AG04449 (cell line): Measurements from ENCODE around the gene PRSS36.

Experiments used
- CTCF ChIA-PET: fragments of 350-600 bp; formaldehyde crosslinking; extraction: SDS; loops from one replicate; lab custom pipeline; 2021; ENCODE audit warnings: antibody characterized with exemption; lab: Yijun Ruan, JAX
- POLR2A ChIA-PET: fragments of 400-600, 350-600 bp; formaldehyde crosslinking; extraction: SDS; loops from one replicate; lab custom pipeline; 2020; ENCODE audit warnings: antibody characterized with exemption, inconsistent platforms; lab: Yijun Ruan, JAX
- DNase-seq: peaks from one replicate; pipeline ENCODE4 v3.0.0-alpha.2; 2010; ENCODE audit warnings: low read depth, low spot score
- H3K4me3 ChIP-seq: 2 replicates; pipeline ENCODE4 v1.5.1; 2011; ENCODE audit warnings: low read depth, mild to moderate bottlenecking, control low read depth, low read length
- TF ChIP-seq, protein P1 (sequence below): IDR thresholded peaks from one replicate; pipeline ENCODE4 v1.5.1; 2011; ENCODE audit warnings: mild to moderate bottlenecking, moderate library complexity, low read length, control low read depth, inconsistent platforms; ENCODE audit not compliant: insufficient read depth; ENCODE audit errors: missing control alignments

PRSS36 gene

DNA sequence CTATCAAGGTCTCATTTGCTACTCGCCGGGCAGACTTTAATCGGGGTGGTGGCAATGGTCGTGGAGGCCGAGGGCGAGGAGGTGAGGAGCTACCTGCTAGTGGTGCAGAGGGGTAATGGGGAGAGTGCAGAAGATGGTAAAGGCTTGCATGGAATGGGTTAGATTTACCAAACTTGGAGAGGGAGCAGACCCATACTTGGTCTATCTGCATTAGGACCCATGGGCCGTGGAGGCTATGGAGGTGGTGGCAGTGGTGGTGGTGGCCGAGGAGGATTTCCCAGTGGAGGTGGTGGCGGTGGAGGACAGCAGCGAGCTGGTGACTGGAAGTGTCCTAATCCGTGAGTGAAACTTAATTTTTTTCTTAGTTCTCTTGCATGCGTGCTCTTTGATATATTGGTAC, 40.2 kb upstream of the PRSS36 start:
- H3K4me3 ChIP-seq, result no peak overlapping the region
- TF ChIP-seq, protein P1, sequence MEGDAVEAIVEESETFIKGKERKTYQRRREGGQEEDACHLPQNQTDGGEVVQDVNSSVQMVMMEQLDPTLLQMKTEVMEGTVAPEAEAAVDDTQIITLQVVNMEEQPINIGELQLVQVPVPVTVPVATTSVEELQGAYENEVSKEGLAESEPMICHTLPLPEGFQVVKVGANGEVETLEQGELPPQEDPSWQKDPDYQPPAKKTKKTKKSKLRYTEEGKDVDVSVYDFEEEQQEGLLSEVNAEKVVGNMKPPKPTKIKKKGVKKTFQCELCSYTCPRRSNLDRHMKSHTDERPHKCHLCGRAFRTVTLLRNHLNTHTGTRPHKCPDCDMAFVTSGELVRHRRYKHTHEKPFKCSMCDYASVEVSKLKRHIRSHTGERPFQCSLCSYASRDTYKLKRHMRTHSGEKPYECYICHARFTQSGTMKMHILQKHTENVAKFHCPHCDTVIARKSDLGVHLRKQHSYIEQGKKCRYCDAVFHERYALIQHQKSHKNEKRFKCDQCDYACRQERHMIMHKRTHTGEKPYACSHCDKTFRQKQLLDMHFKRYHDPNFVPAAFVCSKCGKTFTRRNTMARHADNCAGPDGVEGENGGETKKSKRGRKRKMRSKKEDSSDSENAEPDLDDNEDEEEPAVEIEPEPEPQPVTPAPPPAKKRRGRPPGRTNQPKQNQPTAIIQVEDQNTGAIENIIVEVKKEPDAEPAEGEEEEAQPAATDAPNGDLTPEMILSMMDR, result no peak
- no peak for DNase-seq
- ChIA-PET POLR2A (interaction anchor here (1.2 to 2.3 kb wide), 2 partner anchors 9 to 10 kb away, joined by 4 to 10 read pairs; partner anchors contain the start of gene FUS), CTCF (interaction anchor here (1.2 to 2.0 kb wide), 3 partner anchors 8 to 236 kb away, joined by 4 to 6 read pairs (median 4); no protein-coding TSS in a partner anchor)

DNA sequence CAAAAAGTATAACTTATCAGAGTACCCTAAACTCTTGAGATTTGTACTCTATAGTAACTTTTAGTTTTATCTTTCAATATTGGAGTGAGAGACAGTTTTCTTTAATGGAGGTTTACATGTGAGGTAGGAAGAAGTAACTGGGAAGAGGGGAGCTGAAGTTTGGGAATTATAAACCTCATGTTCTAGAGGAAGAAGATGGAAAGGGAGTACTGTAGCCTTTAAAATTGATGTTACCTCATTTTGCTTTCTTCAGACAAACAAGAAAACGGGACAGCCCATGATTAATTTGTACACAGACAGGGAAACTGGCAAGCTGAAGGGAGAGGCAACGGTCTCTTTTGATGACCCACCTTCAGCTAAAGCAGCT, 39.5 kb upstream of the PRSS36 start:
- CTCF ChIA-PET, result interaction anchor here (0.8 to 2.0 kb wide), 3 partner anchors 9 to 272 kb away, joined by 3 to 6 read pairs (median 4); no protein-coding TSS in a partner anchor
- H3K4me3 ChIP-seq, result no peak overlapping the region

DNA sequence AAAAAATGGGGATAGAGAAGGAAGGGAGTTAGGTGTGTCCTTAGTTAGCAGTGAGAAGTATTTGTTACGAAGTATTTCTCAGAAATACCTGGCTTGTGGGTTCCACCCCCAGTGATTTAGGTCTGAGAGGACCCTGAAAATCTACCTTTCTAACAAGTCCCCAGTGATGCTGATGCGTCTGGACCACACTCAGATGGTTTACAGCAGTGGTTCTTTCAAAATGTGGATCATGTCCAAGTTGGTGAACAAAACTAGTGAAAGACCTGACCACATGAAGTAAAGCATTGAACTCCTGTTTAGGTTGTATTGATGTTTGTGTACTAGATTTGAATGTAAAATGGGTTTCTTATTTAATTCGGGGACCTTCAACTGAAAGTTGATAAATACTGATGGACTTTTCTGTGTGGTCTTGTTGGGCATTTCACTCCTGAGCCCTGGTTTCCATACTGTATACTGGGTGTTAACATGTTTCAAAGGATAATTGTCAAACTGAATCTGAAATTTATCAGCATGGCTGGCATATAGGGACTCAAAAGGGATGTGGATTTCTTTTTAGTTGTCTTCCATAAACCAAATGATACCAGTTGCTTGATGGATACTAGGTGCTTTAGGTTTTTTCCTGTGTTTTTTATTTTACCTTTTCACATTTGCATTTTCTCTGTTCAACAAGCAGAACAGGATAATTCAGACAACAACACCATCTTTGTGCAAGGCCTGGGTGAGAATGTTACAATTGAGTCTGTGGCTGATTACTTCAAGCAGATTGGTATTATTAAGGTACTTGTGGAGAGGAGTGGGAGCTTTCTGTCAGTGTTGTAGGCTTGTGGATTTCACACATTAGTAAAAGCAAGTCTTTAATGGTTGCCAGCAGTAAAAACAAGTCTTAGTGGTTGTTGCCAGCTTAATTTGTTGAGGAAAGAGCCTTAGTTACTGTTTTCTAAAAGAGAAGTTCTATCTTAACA, 38.9 kb upstream of the PRSS36 start:
- ChIA-PET CTCF (interaction anchor here (0.8 to 2.0 kb wide), 4 partner anchors 9 to 272 kb away, joined by 3 to 6 read pairs (median 4); no protein-coding TSS in a partner anchor), POLR2A (interaction anchor here (1.2 to 2.3 kb wide), 3 partner anchors 9 to 10 kb away, joined by 4 to 10 read pairs (median 7); partner anchors contain the start of gene FUS)
- TF ChIP-seq, protein P1, result no peak
- no peak overlapping the region for H3K4me3 ChIP-seq
- no peak for DNase-seq

More for the DNA sequence above, 39.5 kb upstream of the PRSS36 start:
- TF ChIP-seq, protein P1, result no peak
- no peak for DNase-seq
- POLR2A ChIA-PET, result interaction anchor here (1.2 to 2.3 kb wide), 2 partner anchors 9 kb away, joined by 4 to 10 read pairs; partner anchors contain the start of gene FUS

DNA sequence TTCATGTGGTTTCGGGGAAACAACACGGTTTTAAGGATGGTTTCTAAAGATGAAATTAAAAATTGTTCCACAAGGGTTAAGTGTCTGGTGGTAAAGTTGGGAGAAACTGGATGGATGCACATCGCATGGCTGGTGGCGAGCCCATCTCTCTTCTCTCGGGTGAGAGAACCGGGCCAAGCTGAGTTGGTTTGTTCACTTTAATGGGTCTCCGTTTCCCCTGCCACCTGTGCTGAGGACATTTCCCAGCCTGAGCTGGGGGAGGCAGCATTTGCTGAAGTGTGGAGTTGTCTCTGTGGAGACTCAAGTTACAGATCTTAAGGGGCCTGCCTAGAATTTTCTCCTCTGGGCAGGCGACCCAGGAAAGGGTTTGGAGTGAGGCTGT, 37.9 kb upstream of the PRSS36 start:
- TF ChIP-seq, protein P1, result no peak
- H3K4me3 ChIP-seq, result no peak overlapping the region
- POLR2A ChIA-PET, result interaction anchor here (1.3 kb wide), 1 partner anchor 10 kb away, joined by 7 read pairs; no protein-coding TSS in a partner anchor
- CTCF ChIA-PET, result interaction anchor here (1.2 kb wide), 1 partner anchor 273 kb away, joined by 4 read pairs; no protein-coding TSS in a partner anchor
- no peak for DNase-seq

DNA sequence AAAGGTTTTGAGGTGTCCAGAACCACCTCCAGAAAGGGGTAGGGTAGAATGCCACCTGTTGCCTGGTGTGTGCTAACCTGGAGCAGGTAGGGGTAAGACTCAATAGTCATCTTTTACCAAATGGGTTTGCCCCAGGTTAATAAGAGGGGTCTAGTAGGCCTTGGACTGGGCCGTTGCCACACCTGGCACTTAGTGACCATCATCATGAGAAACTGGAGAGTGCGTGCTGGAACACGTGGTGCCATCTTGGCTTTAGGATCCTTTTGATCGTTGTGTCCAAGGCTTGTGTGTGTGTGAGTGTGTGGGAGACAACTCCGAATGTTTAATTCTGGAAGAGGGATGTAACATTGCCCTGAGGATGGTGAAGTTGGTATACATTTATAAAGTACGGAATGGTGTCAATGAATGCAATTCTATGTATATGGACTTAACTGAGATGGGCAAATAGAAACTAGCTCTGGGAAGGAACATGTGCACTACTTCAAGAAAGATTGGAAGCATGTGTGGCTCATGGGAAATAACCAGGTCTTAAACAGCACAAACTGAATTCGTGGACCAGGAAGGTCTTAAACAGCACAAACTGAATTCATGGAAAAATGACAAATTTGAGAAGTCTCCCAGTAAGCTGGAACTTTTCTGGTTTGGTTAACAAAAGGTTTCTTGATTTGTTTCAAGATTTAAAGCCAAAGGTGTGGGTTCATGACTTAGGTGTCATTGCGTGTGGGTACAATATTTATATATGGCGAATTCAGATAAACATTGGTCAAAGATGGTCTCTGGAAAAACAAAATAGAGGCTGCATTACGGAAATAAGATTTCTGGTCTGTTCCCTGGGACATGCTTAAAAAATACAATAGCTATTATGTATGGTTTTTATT, 37.3 kb upstream of the PRSS36 start:
- CTCF ChIA-PET, result interaction anchor here (1.2 kb wide), 1 partner anchor 273 kb away, joined by 4 read pairs; no protein-coding TSS in a partner anchor
- TF ChIP-seq, protein P1, result no peak
- no peak overlapping the region for H3K4me3 ChIP-seq
- DNase-seq, result no peak
- POLR2A ChIA-PET, result interaction anchor here (1.3 kb wide), 1 partner anchor 11 kb away, joined by 7 read pairs; no protein-coding TSS in a partner anchor
